RWPE1 (cell line): Measurements from ENCODE around the gene RUVBL1.

Experiments
- CTCF ChIA-PET: fragments of 350-600 bp; sonication (Branson Sonifier 250); formaldehyde crosslinking; extraction: SDS; loops from one replicate; lab custom pipeline; 2021; lab: Yijun Ruan, JAX
- POLR2A ChIA-PET: fragments of 400-600 bp; formaldehyde crosslinking; extraction: SDS; loops from one replicate; lab custom pipeline; 2020; ENCODE audit warnings: antibody characterized with exemption; ENCODE audit not compliant: low non-redundant PET; lab: Yijun Ruan, JAX
- DNase-seq: peaks from one replicate; pipeline ENCODE4 v3.0.0; 2012; ENCODE audit warnings: low spot score
- H3K27ac ChIP-seq: fragments of 450-650 bp; 2 replicates; pipeline ENCODE4 v1.5.1; 2017
- TF ChIP-seq, protein P1 (sequence below): fragments of 450-650 bp; conservative IDR thresholded peaks from 2 replicates; pipeline ENCODE4 v1.5.1; 2017; ENCODE audit warnings: low read depth, mild to moderate bottlenecking

The RUVBL1 gene

DNA sequence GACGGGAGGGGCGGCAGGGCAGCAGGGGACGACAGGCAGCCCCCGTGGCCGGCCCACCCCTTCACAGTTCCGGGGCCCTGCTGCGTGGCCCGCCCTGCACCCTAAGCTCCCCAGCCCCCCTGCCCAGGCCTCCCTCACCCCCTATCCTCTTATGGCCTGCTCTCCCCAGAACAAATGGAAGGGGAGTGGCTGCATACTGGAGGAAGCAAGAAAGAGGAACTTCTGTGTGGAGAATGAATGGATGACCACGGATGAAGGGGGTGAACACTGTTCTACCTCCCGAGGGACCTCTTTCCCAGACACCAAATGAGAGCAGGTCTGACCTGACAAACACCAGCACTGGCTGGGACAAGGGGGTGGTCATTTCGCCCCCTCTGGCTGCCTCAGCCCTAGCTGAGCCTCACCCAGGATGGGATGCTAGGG, 46.4 kb downstream of the RUVBL1 start:
- ChIA-PET CTCF (no interaction called here), POLR2A (no interaction called here)
- H3K27ac ChIP-seq = peak overlapping the region; percentile 76
- no peak for DNase-seq
- TF ChIP-seq, protein P1, sequence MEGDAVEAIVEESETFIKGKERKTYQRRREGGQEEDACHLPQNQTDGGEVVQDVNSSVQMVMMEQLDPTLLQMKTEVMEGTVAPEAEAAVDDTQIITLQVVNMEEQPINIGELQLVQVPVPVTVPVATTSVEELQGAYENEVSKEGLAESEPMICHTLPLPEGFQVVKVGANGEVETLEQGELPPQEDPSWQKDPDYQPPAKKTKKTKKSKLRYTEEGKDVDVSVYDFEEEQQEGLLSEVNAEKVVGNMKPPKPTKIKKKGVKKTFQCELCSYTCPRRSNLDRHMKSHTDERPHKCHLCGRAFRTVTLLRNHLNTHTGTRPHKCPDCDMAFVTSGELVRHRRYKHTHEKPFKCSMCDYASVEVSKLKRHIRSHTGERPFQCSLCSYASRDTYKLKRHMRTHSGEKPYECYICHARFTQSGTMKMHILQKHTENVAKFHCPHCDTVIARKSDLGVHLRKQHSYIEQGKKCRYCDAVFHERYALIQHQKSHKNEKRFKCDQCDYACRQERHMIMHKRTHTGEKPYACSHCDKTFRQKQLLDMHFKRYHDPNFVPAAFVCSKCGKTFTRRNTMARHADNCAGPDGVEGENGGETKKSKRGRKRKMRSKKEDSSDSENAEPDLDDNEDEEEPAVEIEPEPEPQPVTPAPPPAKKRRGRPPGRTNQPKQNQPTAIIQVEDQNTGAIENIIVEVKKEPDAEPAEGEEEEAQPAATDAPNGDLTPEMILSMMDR = no peak

DNA sequence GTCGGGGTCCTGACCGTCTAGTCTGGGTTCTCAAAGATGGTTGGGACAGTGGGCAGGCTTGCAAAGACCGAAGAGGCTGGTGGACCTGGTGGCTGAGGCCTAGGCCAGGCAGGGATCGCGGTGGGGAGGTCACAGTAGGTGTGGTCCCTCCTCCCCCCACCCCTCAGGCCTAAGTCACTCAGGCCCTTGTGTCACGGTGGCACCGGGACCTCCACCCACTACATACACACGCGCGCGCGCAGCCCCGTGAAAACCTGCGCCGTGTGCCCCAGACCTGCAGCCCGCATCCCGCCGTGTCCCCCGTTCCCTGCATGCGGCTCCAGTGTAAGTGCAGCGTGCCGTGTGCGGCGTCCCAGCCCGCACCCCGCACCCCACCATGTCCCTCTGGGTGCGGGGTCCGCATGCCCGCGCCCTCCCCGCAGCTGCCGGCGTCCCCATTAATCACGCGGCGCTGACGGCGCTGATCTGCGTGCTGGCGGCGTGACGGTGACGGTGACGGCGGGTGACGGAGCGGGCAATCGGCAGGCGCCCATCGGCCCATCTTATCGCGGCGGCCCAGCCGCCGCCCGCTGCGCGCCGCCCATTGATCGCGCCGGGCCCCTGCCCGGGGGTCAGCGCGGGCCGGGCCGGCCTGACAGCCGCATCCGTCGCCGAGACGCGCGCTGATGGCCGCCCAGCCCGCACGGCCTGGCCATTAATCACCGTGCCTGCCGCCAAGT, 47.0 kb downstream of the RUVBL1 start:
- CTCF ChIA-PET = interaction anchor here (0.6 to 1.0 kb wide), 3 partner anchors 46 to 541 kb away, joined by 3 to 5 read pairs (median 3); no protein-coding TSS in a partner anchor
- DNase-seq = no peak
- POLR2A ChIA-PET = no interaction called here
- peak overlapping the region; percentile 76 for H3K27ac ChIP-seq
- TF ChIP-seq, protein P1 = no peak

DNA sequence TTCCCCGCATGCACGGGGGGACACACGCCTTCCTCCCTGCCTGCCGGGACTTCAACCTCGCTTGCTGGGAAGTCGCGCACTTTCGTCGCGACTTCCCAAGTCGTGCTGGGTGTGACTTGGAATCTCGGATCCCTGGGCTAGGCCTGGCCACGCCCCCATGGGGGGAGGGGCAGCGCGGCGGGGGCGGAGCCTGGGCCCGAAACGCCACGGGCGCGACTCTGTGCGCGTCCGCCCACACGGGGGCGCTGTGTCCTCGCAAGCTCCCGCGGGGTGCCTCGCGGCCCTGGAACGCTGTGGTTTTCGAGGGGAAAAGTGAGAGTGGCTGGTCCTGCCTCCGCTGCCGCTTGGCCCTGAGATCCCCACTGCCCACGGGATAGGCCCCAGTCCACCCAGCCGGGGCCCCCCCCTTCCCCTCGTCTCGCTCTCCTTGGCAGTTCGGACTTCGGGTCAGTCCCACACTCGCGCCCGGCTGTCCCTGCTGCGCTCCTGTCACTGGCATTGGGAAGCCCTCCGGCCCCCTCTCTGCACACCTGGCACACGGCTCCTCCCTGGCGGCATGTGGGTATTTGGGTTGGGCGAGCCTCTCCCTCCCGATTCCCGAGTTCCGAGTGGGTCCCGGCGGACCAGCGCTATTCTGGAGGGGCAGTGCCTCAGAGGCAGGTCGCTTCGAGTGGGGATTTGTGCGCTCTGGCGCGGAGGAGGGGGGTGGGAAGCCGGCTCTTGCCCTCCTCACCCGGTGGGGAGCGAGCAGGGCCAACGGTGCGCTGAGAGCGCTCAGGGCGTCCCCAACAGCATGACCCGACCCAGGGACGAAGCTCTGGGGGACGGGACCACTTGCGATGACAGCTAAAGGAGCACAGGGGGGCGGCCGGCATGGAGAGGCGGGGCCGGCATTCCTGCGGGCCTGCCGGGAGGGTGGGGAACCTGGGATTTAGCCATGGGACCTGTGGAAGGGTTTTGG, 47.8 kb downstream of the RUVBL1 start:
- TF ChIP-seq, protein P1 = peak; percentile 94
- H3K27ac ChIP-seq = peak overlapping the region; percentile 76
- CTCF ChIA-PET = interaction anchor here (0.5 to 1.0 kb wide), 12 partner anchors 10 to 971 kb away, joined by 3 to 5 read pairs (median 3); no protein-coding TSS in a partner anchor
- peak; percentile 81 for DNase-seq
- POLR2A ChIA-PET = no interaction called here

DNA sequence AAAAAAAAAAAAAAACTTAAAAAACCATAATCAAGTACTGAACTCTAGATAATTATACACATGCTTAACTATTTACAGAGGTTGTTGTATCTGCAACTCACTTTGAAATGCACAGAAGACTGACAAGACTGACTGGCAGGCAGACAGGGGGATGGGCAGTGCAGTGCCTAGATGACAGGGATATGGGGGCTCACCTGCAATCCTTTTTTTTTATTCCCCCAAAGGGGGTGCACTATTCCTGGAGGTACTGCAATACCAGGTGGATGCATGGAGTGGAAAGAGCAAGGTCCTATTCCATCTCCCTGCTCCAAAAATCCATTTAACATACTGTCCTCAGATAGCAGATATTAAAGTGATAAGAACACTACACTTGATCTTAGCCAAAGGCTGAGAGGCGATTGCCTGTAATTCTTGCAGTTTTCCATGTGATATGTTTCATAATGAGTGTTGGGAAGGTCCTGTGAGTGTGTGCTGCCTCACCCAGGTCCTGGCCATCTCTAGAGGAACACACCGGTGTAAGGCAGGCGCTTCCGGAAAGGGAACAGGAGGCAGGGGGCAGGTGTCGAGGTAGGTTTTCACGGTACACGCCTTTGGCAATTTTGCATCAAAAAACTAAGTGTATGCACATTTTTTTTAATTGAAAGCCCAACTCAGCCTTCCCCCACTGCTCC, 48.6 kb downstream of the RUVBL1 start:
- TF ChIP-seq, protein P1 = no peak
- no peak for DNase-seq
- CTCF ChIA-PET = interaction anchor here (0.5 to 1.0 kb wide), 3 partner anchors 289 to 970 kb away, joined by 3 to 4 read pairs (median 4); no protein-coding TSS in a partner anchor
- H3K27ac ChIP-seq = peak overlapping the region; percentile 76
- POLR2A ChIA-PET = no interaction called here

DNA sequence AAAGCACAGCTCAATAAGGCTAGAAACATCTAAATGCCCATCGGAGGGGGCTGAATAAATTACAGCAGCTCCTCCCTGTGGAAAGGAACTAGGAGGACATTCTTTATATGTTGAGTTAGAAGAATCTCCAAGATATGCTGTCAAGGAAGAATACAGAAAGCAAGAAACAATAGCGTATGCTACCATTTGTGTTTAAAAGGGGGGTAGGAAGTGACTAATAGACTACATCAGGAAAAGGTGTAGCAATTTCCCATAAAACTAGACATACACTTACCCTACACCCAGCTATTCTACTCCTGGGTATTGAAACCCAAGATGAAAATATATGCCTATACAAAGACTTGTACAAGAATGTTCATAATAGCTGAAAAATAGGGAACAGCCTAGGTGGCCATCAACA, 49.8 kb downstream of the RUVBL1 start:
- POLR2A ChIA-PET = no interaction called here
- TF ChIP-seq, protein P1 = no peak
- peak overlapping the region; percentile 61 for H3K27ac ChIP-seq
- no peak for DNase-seq
- CTCF ChIA-PET = interaction anchor here (0.6 to 0.7 kb wide), 2 partner anchors 21 to 544 kb away, joined by 4 to 5 read pairs; no protein-coding TSS in a partner anchor
